Activated CD4-positive, alpha-beta T cell treated with anti-CD3 and anti-CD28 coated beads, Interleukin-2, amount 50 U/mL, for 4 hours (primary cell): Measurements from ENCODE around the gene MITF.

Experiments used
- DNase-seq, 2 experiments: peaks; one replicate each; pipeline ENCODE4 v3.0.0-alpha.2; 2020

The MITF gene

GRCh38 chr3:69739204-69740102 is at the start of gene MITF:
Gene MITF, plus strand, starts transcription at chr3:69739464. Its CDS starts 134 bp downstream, at chr3:69739598.
- DNase-seq: no peak

GRCh38 chr3:69691860-69692259 is 47.4 kb upstream of the MITF start:
- no peak for DNase-seq

GRCh38 chr3:69692761-69693160 is 46.5 kb upstream of the MITF start:
- no peak for DNase-seq

- DNase-seq: no peak
Observed at GRCh38 chr3:69695443-69695842, 43.8 kb upstream of the MITF start.

- no peak for DNase-seq
Observed at GRCh38 chr3:69695933-69696332, 43.3 kb upstream of the MITF start.

GRCh38 chr3:69696367-69696766 is 42.9 kb upstream of the MITF start:
- DNase-seq: no peak

GRCh38 chr3:69697381-69697780 is 41.9 kb upstream of the MITF start:
- DNase-seq: no peak

GRCh38 chr3:69698728-69699127 is 40.5 kb upstream of the MITF start:
- DNase-seq: no peak

- DNase-seq: no peak
Observed at GRCh38 chr3:69699183-69699582, 40.1 kb upstream of the MITF start.

- DNase-seq: no peak
Observed at GRCh38 chr3:69700949-69701348, 38.3 kb upstream of the MITF start.

GRCh38 chr3:69710153-69710977 is 28.9 kb upstream of the MITF start:
- DNase-seq: no peak

- DNase-seq: no peak
Observed at GRCh38 chr3:69712269-69712668, 27.0 kb upstream of the MITF start.

GRCh38 chr3:69712933-69713332 is 26.3 kb upstream of the MITF start:
- DNase-seq: no peak

- DNase-seq: no peak
Observed at GRCh38 chr3:69715204-69715603, 24.1 kb upstream of the MITF start.

- DNase-seq: no peak
Observed at GRCh38 chr3:69716119-69716518, 23.1 kb upstream of the MITF start.

GRCh38 chr3:69718866-69719586 is 20.2 kb upstream of the MITF start:
- DNase-seq: no peak

GRCh38 chr3:69719587-69720122 is 19.6 kb upstream of the MITF start:
- no peak for DNase-seq

- DNase-seq: no peak
Observed at GRCh38 chr3:69720824-69721223, 18.4 kb upstream of the MITF start.

- DNase-seq: no peak
Observed at GRCh38 chr3:69723389-69723788, 15.9 kb upstream of the MITF start.

GRCh38 chr3:69724722-69725435 is 14.4 kb upstream of the MITF start:
- DNase-seq: no peak

GRCh38 chr3:69725994-69726571 is 13.2 kb upstream of the MITF start:
- DNase-seq: no peak
